HG02610 (cell line): ENCODE results near the gene ADD2.
"Not testable (repeated sequence)": the region's sequence is repeated elsewhere in the genome, so short reads cannot be mapped to it uniquely, and the experiment has no call there.

Experiments
- ATAC-seq: cut with Tn5 transposase; IDR thresholded peaks from one replicate; pipeline ENCODE4 v1.9.1; 2021; ENCODE audit warnings: mild to moderate bottlenecking, moderate library complexity; ENCODE audit not compliant: unreplicated experiment

ADD2 gene

GRCh38 chr2:70767699-70768589, at the start of gene ADD2:
Gene ADD2, minus strand, starts transcription at chr2:70768200. Its CDS starts 61,792 bp downstream, at chr2:70706408.
- no peak for ATAC-seq

GRCh38 chr2:70817284-70817954, 49.4 kb upstream of the ADD2 start:
- no peak for ATAC-seq

DNA sequence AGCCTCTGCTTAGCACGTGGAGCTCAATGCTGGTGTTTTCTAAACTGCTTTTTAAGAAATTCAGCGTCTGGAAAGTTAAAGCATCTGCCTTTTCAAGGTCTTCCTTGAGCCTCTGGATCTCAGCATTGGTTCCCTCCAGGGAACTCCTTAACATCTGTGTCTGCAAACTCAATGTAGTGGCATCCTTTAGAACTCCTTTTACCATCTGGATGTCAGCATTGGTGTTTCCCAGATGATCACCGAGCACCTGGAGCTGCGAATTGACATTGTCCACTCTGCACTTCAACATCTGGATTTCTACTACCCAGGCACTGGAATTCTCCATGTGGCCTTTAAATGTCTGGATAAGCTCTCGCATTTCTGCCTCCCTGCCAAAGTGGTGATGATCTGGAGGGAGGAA, 48.7 kb upstream of the ADD2 start:
- no peak for ATAC-seq

GRCh38 chr2:70808983-70809958, 41.3 kb upstream of the ADD2 start:
- no peak for ATAC-seq

- no peak for ATAC-seq
These were observed 39.8 kb upstream of the ADD2 start for GRCh38 chr2:70807828-70808118.

DNA sequence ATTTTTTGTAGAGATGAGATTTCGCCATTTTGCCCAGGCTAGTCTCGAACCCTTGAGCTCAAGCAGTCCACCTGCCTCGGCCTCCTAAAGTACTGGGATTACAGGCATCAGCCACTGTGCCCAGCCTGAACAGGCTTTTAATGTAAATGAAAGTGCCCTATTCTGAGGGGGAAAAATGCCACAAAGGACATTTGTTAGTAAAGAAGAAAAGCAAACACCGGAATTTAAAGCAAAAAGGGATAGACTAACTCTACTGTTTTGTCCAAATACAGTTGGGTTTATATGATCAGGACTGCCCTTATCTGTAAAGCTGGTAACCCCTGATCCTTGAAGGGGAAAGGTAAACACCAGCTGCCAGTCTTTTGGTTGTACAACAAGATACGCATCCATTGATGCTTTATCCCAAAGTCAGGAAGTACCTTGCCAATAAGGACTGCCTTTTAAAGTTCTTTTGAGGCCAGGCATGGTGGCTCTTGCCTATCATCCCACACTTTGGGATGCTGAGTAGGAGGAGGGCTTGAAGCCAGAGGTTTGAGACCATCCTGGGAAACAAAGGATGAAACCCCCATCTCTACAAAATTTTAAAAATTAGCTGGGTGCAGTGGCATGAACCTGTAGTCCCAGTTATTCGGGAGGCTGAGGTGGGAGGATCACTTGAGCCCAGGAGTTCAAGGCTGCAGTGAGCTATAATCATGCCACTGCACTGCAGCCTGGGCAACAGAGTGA, 39.3 kb upstream of the ADD2 start:
- ATAC-seq = no peak

DNA sequence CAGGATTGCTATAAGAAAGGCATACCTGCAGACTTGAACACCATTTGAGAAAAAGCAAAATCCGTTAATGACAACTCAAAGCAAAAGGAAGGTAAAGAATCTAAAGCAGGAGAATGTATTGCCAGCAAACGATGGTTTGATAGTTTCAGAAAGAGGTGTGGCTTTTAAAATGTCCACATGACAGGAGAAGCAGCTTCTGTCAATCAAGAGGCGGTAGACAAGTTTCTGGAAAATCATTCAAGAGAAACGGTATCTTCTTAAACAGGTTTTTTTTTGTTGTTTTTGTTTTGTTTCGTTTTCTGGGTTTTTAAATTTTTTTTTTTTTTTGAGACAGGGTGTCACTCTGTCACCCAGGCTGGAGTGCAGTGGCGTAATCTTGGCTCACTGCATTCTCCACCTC, 38.6 kb upstream of the ADD2 start:
- no peak for ATAC-seq

DNA sequence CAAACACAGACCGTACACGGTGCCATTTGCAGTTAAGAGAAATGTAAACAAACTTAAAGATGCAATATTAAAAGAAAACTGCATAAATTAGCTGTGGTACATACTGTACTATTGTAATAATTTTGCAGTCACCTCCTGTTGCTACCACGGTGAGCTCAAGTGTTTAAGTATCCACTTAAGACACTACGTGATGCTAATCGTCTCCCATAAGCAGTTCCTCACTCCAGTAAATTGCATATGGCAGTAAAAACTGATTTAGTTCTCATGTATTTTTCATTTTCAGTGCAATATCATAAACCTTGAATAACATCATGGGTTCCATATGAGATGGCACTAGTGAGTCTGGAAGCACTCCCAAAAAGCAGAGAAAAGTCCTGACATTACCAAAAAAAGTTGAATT, 38.0 kb upstream of the ADD2 start:
- ATAC-seq = no peak

DNA sequence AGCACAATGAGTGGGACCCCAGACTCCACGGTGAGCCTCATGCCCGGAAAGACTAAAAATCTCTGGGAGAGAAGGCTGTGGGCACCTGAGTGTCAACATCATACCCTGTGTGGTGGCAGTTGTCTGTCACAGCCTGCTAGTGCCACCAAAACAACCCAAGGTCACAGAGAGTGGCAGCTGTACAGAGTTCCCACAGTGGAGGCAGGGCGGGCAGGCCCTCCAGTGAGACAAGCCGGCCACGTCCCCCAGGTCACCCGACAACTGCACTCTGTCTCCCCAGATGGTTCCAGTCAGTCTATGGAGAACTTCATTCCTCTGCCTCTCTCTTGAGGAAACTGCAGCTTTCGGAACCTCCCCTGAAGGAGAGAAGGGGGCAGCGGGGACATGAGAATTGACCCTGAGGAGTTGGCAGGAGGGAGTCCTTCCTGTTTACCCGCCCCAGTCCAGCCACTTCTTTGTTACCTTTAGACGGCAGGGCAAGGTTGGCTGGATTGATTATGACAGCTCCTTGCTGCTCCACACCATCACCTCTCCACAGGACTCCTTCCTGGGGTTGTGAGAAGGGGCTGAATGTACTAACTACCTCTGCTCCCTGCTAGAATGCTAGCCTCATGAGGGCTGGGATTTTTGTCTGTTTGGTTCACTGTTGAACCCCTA, 33.7 kb upstream of the ADD2 start:
- no peak for ATAC-seq

GRCh38 chr2:70799706-70800105, 31.7 kb upstream of the ADD2 start:
- no peak for ATAC-seq

DNA sequence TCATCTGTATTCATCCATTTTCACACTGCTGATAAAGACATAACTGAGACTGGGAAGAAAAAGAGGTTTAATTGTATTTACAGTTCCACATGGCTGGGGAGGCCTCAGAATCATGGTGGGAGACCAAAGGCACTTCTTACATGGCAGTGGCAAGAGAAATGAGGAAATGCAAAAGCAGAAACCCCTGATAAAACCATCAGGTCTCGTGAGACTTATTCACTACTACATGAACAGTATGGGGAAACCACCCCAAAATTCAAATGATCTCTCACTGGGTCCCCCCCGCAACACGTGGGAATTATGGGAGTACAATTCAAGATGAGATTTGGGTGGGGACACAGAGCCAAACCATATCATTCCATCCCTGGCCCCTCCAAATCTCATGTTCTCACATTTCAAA, 30.0 kb upstream of the ADD2 start:
- ATAC-seq = not testable (repeated sequence)

DNA sequence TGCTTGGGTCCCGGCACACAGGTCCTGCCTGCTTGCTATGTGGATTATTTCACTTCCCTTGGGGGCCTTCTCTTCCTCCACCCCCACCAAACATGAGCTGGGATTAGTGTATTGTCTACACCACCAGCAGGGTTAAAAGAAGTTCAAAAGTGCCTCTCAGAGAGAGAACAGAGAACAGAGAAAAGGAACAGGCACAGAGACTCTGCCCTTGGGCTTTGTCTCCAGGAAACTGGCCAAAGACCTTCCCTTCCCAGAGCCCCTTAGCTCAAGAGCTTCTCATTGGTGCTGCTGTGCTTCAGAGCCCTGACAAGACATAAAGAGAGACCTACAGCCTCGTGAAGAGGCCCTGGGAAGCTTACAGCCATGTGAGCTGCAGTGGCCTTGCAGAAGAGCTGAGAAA, 29.5 kb upstream of the ADD2 start:
- no peak for ATAC-seq

DNA sequence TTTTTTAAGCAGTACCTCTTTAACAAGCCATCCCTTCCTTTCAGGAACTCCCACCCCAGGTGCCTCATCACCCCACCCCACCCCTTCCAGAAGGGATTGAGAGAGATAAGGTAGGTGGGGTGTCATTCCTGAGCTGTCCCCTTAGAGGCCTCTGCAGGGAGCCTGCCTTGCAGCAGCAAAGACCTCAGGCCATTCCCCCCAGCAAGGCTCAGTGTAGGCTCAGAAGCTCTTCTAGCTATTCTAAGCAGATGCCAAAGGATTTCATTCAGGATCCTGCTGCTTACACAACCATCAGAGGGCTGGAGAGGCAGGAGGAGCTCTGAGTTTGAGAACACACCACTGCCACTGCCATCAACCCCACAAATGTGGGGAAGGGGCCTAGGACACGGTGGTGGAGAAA, 28.3 kb upstream of the ADD2 start:
- ATAC-seq = no peak

DNA sequence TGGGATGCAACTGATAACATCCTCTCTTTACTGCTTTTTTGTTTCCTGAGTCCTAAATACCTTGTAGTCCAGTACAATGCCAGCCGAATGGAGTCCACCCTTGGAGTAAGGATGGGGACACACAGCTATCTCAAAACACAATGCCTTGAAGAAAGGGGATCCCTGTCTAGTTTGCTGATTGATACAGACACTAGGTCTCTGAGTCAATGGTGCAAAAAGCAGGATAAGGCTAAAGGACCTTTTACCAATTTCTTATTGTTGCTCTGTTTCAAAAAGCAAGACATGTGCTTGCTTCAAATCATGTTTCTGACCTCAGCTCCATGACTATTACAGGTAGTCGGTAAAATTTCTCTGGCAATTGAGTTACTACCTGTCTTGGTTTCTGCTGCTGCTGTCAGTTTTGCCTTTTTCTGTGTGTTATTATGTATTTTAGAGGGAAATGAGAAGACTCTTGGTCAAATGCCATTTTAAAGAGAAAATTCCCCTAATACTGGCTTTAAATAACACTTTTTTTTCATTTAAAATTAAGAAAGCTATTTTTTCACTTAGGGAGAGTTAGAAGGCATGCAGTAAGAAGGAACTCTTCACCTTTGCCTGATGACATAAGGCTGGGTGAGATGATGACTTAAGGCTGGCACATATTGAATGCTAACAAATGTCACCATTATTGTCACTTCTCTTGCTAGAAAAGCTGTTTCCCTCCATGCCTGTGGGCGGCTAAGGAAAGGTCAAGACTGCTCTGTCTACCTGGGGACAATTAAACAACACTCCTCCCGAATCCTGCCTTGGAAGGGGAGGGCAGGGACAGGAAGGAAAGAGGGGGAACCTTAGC, 27.4 kb upstream of the ADD2 start:
- ATAC-seq = no peak

GRCh38 chr2:70793450-70793849, 25.4 kb upstream of the ADD2 start:
- no peak for ATAC-seq

GRCh38 chr2:70790136-70790828, 22.3 kb upstream of the ADD2 start, which contains the start of gene FIGLA:
Gene FIGLA, minus strand, starts transcription at chr2:70790643. Its CDS starts 5 bp downstream, at chr2:70790638.
- no peak for ATAC-seq

- ATAC-seq = no peak
These were observed 21.5 kb upstream of the ADD2 start for GRCh38 chr2:70789304-70790135.
